IMR-90 (cell line): ENCODE measurements around the gene HSBP1L1. TPM values are rescaled to one million over a fixed set of nuclear protein-coding genes. Genes with fewer than 3 reads are reported as not detected.

ENCODE experiments used
- ATAC-seq: fragments of 200-7000 bp; cut with Tn5 transposase; 2 replicates; pipeline ENCODE4 v1.9.1; 2020; ENCODE audit warnings: low read depth, mild to moderate bottlenecking, moderate library complexity
- BruUV-seq: library from RNA; stranded (reverse); fragments of 400-500 nt; replicated peaks from 2 replicates; lab custom pipeline; 2021; lab: Mats Ljungman, UMichigan
- CTCF ChIA-PET: fragments of 300-600 bp; formaldehyde crosslinking; extraction: SDS; loops from one replicate; lab custom pipeline; 2021; ENCODE audit warnings: antibody characterized with exemption; lab: Yijun Ruan, JAX
- POLR2A ChIA-PET: fragments of 300-600 bp; sonication (Branson Sonifier 250); formaldehyde crosslinking; loops from one replicate; lab custom pipeline; 2022; ENCODE audit warnings: antibody characterized with exemption; ENCODE audit not compliant: unreplicated experiment; lab: Charles Lee
- DNase-seq: peaks from one replicate; pipeline ENCODE4 v3.0.0; 2013
- H2AFZ ChIP-seq: replicated peaks from 2 replicates; pipeline ENCODE3; 2013; ENCODE audit warnings: low read length, mild to moderate bottlenecking; ENCODE audit not compliant: poor library complexity
- H2AK5ac ChIP-seq: 2 replicates; pipeline ENCODE4 v1.6.1; 2013; ENCODE audit warnings: low read depth, low read length, inconsistent platforms
- H2AK9ac ChIP-seq: replicated peaks from 2 replicates; pipeline ENCODE3; 2013; ENCODE audit warnings: mild to moderate bottlenecking, low read depth, low read length, moderate library complexity; ENCODE audit not compliant: poor library complexity
- H2BK120ac ChIP-seq: 2 replicates; pipeline ENCODE4 v1.6.1; 2013; ENCODE audit warnings: low read depth, low read length, inconsistent platforms
- H2BK15ac ChIP-seq: 3 replicates; pipeline ENCODE4 v1.6.1; 2013; ENCODE audit warnings: low read depth, low read length, inconsistent platforms
- H2BK20ac ChIP-seq: 2 replicates; pipeline ENCODE4 v1.6.1; 2013; ENCODE audit warnings: low read depth, mild to moderate bottlenecking, inconsistent platforms, low read length, moderate library complexity
- H2BK5ac ChIP-seq: 2 replicates; pipeline ENCODE4 v1.6.1; 2013; ENCODE audit warnings: mild to moderate bottlenecking, low read depth, low read length, inconsistent platforms; ENCODE audit not compliant: poor library complexity, severe bottlenecking
- H3K14ac ChIP-seq: replicated peaks from 2 replicates; pipeline ENCODE4 v1.6.1; 2013; ENCODE audit warnings: low read depth, low read length, inconsistent platforms
- H3K18ac ChIP-seq: 2 replicates; pipeline ENCODE4 v1.6.1; 2013; ENCODE audit warnings: low read depth, low read length, control low read depth
- H3K23ac ChIP-seq: 2 replicates; pipeline ENCODE4 v1.6.1; 2013; ENCODE audit warnings: low read depth, low read length, inconsistent platforms
- H3K27ac ChIP-seq: 2 replicates; pipeline ENCODE4 v1.5.1; 2013; ENCODE audit warnings: mild to moderate bottlenecking, control low read depth, low read length; ENCODE audit not compliant: insufficient read depth
- H3K27me3 ChIP-seq: 2 replicates; pipeline ENCODE4 v1.6.1; 2013; ENCODE audit warnings: low read length; ENCODE audit not compliant: control insufficient read depth, insufficient read depth
- H3K36me3 ChIP-seq: 2 replicates; pipeline ENCODE4 v1.6.1; 2013; ENCODE audit warnings: low read length, mixed read lengths; ENCODE audit not compliant: control insufficient read depth, insufficient read depth
- H3K4ac ChIP-seq: 2 replicates; pipeline ENCODE4 v1.6.1; 2013; ENCODE audit warnings: low read depth, low read length, inconsistent platforms
- H3K4me1 ChIP-seq: 2 replicates; pipeline ENCODE4 v1.6.1; 2013; ENCODE audit warnings: low read length, mixed read lengths; ENCODE audit not compliant: control insufficient read depth, insufficient read depth
- H3K4me2 ChIP-seq: 2 replicates; pipeline ENCODE4 v1.6.1; 2013; ENCODE audit warnings: low read depth, mild to moderate bottlenecking, control low read depth, low read length, moderate library complexity
- H3K4me3 ChIP-seq: 2 replicates; pipeline ENCODE4 v1.5.1; 2013; ENCODE audit warnings: low read depth, mild to moderate bottlenecking, control low read depth, low read length, moderate library complexity; ENCODE audit not compliant: insufficient read depth
- H3K56ac ChIP-seq: 2 replicates; pipeline ENCODE4 v1.6.1; 2013; ENCODE audit warnings: low read length, inconsistent platforms; ENCODE audit not compliant: insufficient read depth; ENCODE audit errors: extremely low read depth
- H3K79me1 ChIP-seq, 2 experiments: 2 replicates each; pipeline ENCODE4 v1.6.1; 2013; ENCODE audit warnings: low read length in 2 of 2, inconsistent platforms in 1 of 2, low read depth in 1 of 2
- H3K9ac ChIP-seq: 2 replicates; pipeline ENCODE4 v1.6.1; 2013; ENCODE audit warnings: low read depth, low read length, control low read depth
- H3K9me1 ChIP-seq: 2 replicates; pipeline ENCODE4 v1.6.1; 2013; ENCODE audit warnings: low read length, inconsistent platforms; ENCODE audit not compliant: insufficient read depth
- H3K9me3 ChIP-seq: 2 replicates; pipeline ENCODE4 v1.6.1; 2013; ENCODE audit warnings: low read length; ENCODE audit not compliant: control insufficient read depth, insufficient read depth
- H4K20me1 ChIP-seq: 2 replicates; pipeline ENCODE4 v1.6.1; 2013; ENCODE audit warnings: low read length, inconsistent platforms; ENCODE audit not compliant: insufficient read depth
- H4K5ac ChIP-seq: 2 replicates; pipeline ENCODE4 v1.6.1; 2013; ENCODE audit warnings: mild to moderate bottlenecking, low read depth, low read length, control low read depth
- H4K8ac ChIP-seq, 2 experiments: 2 replicates each; pipeline ENCODE4 v1.6.1; 2013; ENCODE audit warnings: low read depth in 2 of 2, low read length in 2 of 2, control low read depth in 1 of 2, inconsistent platforms in 1 of 2
- H4K91ac ChIP-seq: 2 replicates; pipeline ENCODE4 v1.6.1; 2013; ENCODE audit warnings: low read depth, low read length, inconsistent platforms; ENCODE audit not compliant: insufficient read depth
- BHLHE40 ChIP-seq: fragments of 150-350 bp; IDR thresholded peaks from 2 replicates; pipeline ENCODE4 v1.6.1; 2016; ENCODE audit warnings: mild to moderate bottlenecking, low read depth, low read length
- CHD1 ChIP-seq: IDR thresholded peaks from 2 replicates; pipeline ENCODE4 v1.6.1; 2012; ENCODE audit warnings: low read depth, low read length, improper control_type of control experiment
- FOS ChIP-seq: fragments of 150-350 bp; IDR thresholded peaks from 2 replicates; pipeline ENCODE4 v1.6.1; 2016; ENCODE audit warnings: low read depth, low read length
- MAZ ChIP-seq: IDR thresholded peaks from 2 replicates; pipeline ENCODE4 v1.6.1; 2012; ENCODE audit warnings: low read depth, mild to moderate bottlenecking, low read length, improper control_type of control experiment, moderate library complexity, borderline replicate concordance
- MXI1 ChIP-seq: IDR thresholded peaks from 2 replicates; pipeline ENCODE4 v1.6.1; 2012; ENCODE audit warnings: low read depth, mild to moderate bottlenecking, low read length, moderate library complexity, borderline replicate concordance
- NFE2L2 ChIP-seq: fragments of 150-350 bp; IDR thresholded peaks from 2 replicates; pipeline ENCODE4 v1.6.1; 2016; ENCODE audit warnings: low read depth, mild to moderate bottlenecking, low read length
- POLR2A ChIP-seq: IDR thresholded peaks from 2 replicates; pipeline ENCODE4 v1.6.1; 2012; ENCODE audit warnings: mild to moderate bottlenecking, low read depth, low read length
- RCOR1 ChIP-seq: IDR thresholded peaks from 2 replicates; pipeline ENCODE4 v1.6.1; 2012; ENCODE audit warnings: mild to moderate bottlenecking, low read length, improper control_type of control experiment; ENCODE audit not compliant: insufficient replicate concordance
- WGBS, 2 experiments: methylation state at CpG; one replicate each; pipeline versions ENCODE4 v1.1.5 to v1.1.7; 2013; ENCODE audit warnings: missing lambda C conversion rate in 2 of 2; ENCODE audit not compliant: insufficient read length in 1 of 2; ENCODE audit errors: extremely low coverage in 2 of 2; 5-methylcytosine and 5-hydroxymethylcytosine counted together
- dilution Hi-C: fragments of 300-500 bp; cut with HindIII; formaldehyde crosslinking; loops from one replicate; pipeline ENCODE4 v1.14.3; 2018; ENCODE audit warnings: low sequenced_read_pairs; ENCODE audit not compliant: unreplicated experiment
- in situ Hi-C: fragments of 300-500 bp; cut with MboI; formaldehyde crosslinking; loops from 3 replicates; pipeline ENCODE4 v1.14.3; 2019; ENCODE audit warnings: low sequenced_read_pairs, inconsistent platforms, mixed read lengths
- intact Hi-C: fragments of 100-400 bp; cut with micrococcal nuclease; formaldehyde crosslinking; loops from 2 replicates; pipeline ENCODE4 v1.10.0; 2022
- polyA plus RNA-seq, 3 experiments: library from polyadenylated mRNA; depleted of rRNA; stranded (reverse); fragments of >200 nt; gene quantifications; 2 replicates each; pipeline ENCODE4 v1.2.3, GENCODE V29; 2012; ENCODE audit warnings: low replicate concordance in 1 of 3
- total RNA-seq: library from RNA; depleted of rRNA; stranded (reverse); fragments of >200 nt; gene quantifications from 2 replicates; pipeline ENCODE4 v1.2.3, GENCODE V29; 2012

HSBP1L1 gene
- total and polyA plus RNA-seq, 2 of the 4 experiments (the other 2 are of a cell fraction): 8.6 to 18.0 TPM

- dilution Hi-C loops: no loop called here
- CTCF ChIA-PET: no interaction called here
These were observed 24.2 kb downstream of the HSBP1L1 start, which contains the start of gene TXNL4A for GRCh38 chr18:79988451-79989194. Gene TXNL4A, minus strand, starts transcription at chr18:79988563. Its CDS starts 171 bp downstream, at chr18:79988392.

More at GRCh38 chr18:79988451-79989194, 24.2 kb downstream of the HSBP1L1 start, which contains the start of gene TXNL4A:
- Histone ChIP-seq H3K27ac (peak within 1 kb of the TSS; percentile 94), H3K9ac (peak within 1 kb of the TSS; percentile 96), H3K4me2 (peak within 1 kb of the TSS; percentile 89), H4K20me1 (peaks cover 44% of the 10 kb centered on the region), H3K27me3 (no peaks in the 10 kb centered on the region), H2BK15ac (no peak within 1 kb of the TSS; the same call in 2 of the 3 replicates), H3K56ac (peak within 1 kb of the TSS; percentile 93), H2BK120ac (peak within 1 kb of the TSS; percentile 63), H3K23ac (peak within 1 kb of the TSS; percentile 94), H3K36me3 (peaks cover 9% of the 10 kb centered on the region), H4K8ac (peak within 1 kb of the TSS; percentile 94 to 99), H2AK5ac (peak within 1 kb of the TSS; percentile 100), H2BK5ac (peak within 1 kb of the TSS; percentile 91), H3K9me3 (no peaks in the 10 kb centered on the region), H3K4me1 (peaks cover 7% of the 10 kb centered on the region), H4K91ac (peak within 1 kb of the TSS; percentile 91), H3K79me1 (peaks cover 7 to 38% of the 10 kb centered on the region in 2 experiments; a peak in 3 of 4 replicates), H3K4me3 (peak within 1 kb of the TSS; percentile 85), H4K5ac (peak within 1 kb of the TSS; percentile 92), H3K18ac (peak within 1 kb of the TSS; percentile 68), H3K14ac (peak within 1 kb of the TSS; percentile 99), H2AFZ (peak within 1 kb of the TSS; percentile 98), H3K9me1 (0 out of 2 replicates have a peak, but pooled peaks cover 3% of the 10 kb centered on the region), H2BK20ac (no peak within 1 kb of the TSS), H3K4ac (peak within 1 kb of the TSS; percentile 96), H2AK9ac (peak within 1 kb of the TSS; percentile 97)
- intact Hi-C loops (loop anchor here (1.0 to 5.0 kb wide), 2 partner anchors 46 to 144 kb away; partner anchors contain the start of gene RBFA), in situ Hi-C loops (no loop called here)
- BruUV-seq: no TSS peak
- POLR2A ChIA-PET: no interaction called here
- WGBS, 2 experiments: 0% methylated on average over 41 of the region's 71 CpGs; no CpG with 5 or more reads in 1 of the 2 experiments
- DNase-seq (peak; percentile 89), ATAC-seq (peak; percentile 95)
- no peak for TF ChIP-seq RCOR1
- TF ChIP-seq BHLHE40: peak; percentile 90
- no peak for TF ChIP-seq NFE2L2
- 0 out of 2 replicates have a peak, but pooled peaks have one; percentile 28 for TF ChIP-seq FOS
- peak; percentile 59; the same call in 1 of the 2 replicates for TF ChIP-seq MXI1
- peak; percentile 77 for TF ChIP-seq POLR2A
- 0 out of 2 replicates have a peak, but pooled peaks have one; percentile 69 for TF ChIP-seq CHD1
- peak; percentile 27; the same call in 1 of the 2 replicates for TF ChIP-seq MAZ
